Motor neuron (in vitro differentiated cells): Measurements from ENCODE around the gene MYLK. TPM values are rescaled to one million over a fixed set of nuclear protein-coding genes. Genes with fewer than 3 reads are reported as not detected.

ENCODE experiments used
- ATAC-seq, 8 experiments: fragments of 200-7000 bp; cut with Tn5 transposase; replicated peaks in 6 of 8; 2 replicates each; pipeline ENCODE4 v1.8.0; 2021; ENCODE audit warnings: mild to moderate bottlenecking in 8 of 8, moderate library complexity in 8 of 8
- H3K27ac ChIP-seq, 2 donors: fragments of 250-450 bp; sonication (Bioruptor Pico); 2 replicates each; pipeline ENCODE4 v1.9.0; 2021; ENCODE audit warnings: antibody characterized with exemption in 2 of 2, mild to moderate bottlenecking in 2 of 2, moderate library complexity in 1 of 2
- H3K4me1 ChIP-seq, 2 donors: fragments of 250-450 bp; sonication (Bioruptor Pico); replicated peaks in 1 of 2; 2 replicates each; pipeline ENCODE4 v1.6.1; 2021; ENCODE audit warnings: antibody characterized with exemption in 2 of 2, mild to moderate bottlenecking in 2 of 2, moderate library complexity in 1 of 2
- H3K4me3 ChIP-seq, 5 donors: fragments of 250-450 bp; sonication (Bioruptor Pico); 2 replicates each; pipeline ENCODE4 v1.9.0; 2021; ENCODE audit warnings: antibody characterized with exemption in 5 of 5, mild to moderate bottlenecking in 5 of 5, moderate library complexity in 4 of 5
- WGBS, 10 experiments: fragments of 450-650 bp; shearing (Covaris generic); methylation state at CpG; one replicate each; pipeline ENCODE4 v1.0.0; 2022; 5-methylcytosine and 5-hydroxymethylcytosine counted together
- in situ Hi-C, 9 experiments: fragments of 400-800 bp; cut with MboI; loops; one replicate each; pipeline ENCODE4 v1.15.0; 2021; ENCODE audit warnings: low sequenced_read_pairs in 9 of 9, low pct_unique_long_range_greater_than_20kb in 2 of 9; ENCODE audit not compliant: unreplicated experiment in 9 of 9
- total RNA-seq, 8 experiments: library from RNA; unstranded; fragments of 300-600 nt; gene quantifications; 2 replicates each; pipeline versions ENCODE4 v1.2.3 to v1.2.4, GENCODE V29; 2022

MYLK gene, protein sequence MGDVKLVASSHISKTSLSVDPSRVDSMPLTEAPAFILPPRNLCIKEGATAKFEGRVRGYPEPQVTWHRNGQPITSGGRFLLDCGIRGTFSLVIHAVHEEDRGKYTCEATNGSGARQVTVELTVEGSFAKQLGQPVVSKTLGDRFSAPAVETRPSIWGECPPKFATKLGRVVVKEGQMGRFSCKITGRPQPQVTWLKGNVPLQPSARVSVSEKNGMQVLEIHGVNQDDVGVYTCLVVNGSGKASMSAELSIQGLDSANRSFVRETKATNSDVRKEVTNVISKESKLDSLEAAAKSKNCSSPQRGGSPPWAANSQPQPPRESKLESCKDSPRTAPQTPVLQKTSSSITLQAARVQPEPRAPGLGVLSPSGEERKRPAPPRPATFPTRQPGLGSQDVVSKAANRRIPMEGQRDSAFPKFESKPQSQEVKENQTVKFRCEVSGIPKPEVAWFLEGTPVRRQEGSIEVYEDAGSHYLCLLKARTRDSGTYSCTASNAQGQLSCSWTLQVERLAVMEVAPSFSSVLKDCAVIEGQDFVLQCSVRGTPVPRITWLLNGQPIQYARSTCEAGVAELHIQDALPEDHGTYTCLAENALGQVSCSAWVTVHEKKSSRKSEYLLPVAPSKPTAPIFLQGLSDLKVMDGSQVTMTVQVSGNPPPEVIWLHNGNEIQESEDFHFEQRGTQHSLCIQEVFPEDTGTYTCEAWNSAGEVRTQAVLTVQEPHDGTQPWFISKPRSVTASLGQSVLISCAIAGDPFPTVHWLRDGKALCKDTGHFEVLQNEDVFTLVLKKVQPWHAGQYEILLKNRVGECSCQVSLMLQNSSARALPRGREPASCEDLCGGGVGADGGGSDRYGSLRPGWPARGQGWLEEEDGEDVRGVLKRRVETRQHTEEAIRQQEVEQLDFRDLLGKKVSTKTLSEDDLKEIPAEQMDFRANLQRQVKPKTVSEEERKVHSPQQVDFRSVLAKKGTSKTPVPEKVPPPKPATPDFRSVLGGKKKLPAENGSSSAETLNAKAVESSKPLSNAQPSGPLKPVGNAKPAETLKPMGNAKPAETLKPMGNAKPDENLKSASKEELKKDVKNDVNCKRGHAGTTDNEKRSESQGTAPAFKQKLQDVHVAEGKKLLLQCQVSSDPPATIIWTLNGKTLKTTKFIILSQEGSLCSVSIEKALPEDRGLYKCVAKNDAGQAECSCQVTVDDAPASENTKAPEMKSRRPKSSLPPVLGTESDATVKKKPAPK (N-terminal part only)
- total RNA-seq = 10 to 100 TPM in 2 of 8 experiments, 1 to 10 TPM in 6; 1.8 to 18.7 (median 6.1) TPM

DNA sequence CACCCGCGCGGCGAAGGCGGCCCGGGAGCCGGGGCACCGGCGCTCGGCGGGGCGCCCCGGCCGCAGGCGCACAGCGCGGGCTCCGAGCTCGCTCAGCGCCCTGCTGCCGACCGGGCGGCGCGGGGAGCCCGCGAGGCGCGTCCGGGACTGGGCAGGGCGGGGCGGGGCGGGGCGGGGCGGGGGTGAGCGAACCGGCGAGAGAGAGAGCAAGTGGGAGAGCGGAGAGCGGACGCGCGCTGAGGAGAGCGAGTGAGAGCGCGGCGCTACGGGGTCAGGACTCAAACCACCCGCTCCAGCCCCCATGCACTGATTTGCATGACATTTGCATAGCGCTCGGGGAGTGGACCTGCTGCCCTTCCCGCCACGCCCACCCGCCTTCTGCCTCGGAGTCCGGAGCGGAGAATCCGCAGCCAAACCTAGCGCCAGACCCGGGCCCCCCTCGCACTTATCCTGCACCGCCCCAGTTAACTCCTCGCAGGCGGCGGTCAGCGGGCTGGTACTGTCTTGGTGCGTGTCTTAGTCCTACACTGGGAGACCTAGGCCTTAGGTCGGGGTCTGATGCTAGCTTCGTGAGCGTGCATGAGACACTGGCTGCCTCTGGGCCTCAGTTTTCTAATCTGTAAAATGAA lies at the start of gene MYLK:
Gene MYLK, minus strand, starts transcription at position 130 of the 629 bp plus-strand sequence. CDS start 90,491 bp downstream, outside the sequence.
- ATAC-seq = peak; percentile 93 to 98 (median 96)
- Histone ChIP-seq H3K27ac (no peak within 1 kb of the TSS), H3K4me3 (peak within 1 kb of the TSS; percentile 34 to 44 (median 42)), H3K4me1 (no peaks in the 10 kb centered on the region)
- in situ Hi-C loops = no loop called here
- 0 to 40% (median 10%) methylated on average over 1 to 5 of the region's 70 CpGs; no CpG with 5 or more reads in 4 of the 10 experiments for WGBS, 10 experiments

DNA sequence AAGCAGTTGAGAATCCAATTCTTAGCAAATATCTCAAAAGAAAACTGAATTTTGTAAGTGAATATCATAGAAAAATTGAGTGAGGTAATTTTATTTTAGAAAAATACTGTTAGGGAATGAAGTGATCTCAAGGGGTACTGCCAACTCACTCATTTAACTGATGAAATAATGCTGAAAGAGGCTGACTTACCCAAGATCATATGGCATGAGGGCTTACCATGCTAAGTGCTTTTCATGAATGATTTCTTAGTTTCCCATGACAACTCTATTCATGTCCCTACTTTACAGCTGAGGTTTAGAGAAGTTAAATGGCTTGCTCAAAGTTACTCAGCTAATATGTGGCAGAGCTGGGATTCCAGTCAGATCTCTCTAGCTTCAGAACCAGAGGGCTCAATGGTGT lies 46.3 kb upstream of the MYLK start:
- no peak overlapping the region for H3K27ac ChIP-seq
- H3K4me1 ChIP-seq = no peaks in the 10 kb centered on the region
- in situ Hi-C loops = no loop called here
- peak in 2 of 8 experiments; percentile 24 to 54 for ATAC-seq
- no peak overlapping the region for H3K4me3 ChIP-seq

DNA sequence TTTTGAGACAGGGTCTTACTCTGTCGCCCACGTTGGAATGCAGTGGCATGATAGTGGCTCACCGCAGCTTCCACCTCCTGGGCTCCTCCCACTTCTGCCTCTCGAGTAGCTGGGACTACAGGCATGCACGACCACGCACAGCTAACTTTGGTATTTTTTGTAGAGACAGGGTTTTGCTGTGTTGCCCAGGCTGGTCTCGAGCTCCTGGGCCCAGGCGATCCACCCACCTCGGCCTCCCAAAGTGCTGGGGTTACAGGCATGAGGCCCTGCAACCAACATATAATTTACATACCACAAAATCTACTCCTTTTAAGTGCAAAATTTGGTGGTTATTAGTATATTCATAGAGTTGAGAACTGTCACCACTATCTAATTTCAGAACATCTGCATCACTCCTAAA lies 45.2 kb upstream of the MYLK start:
- Histone ChIP-seq H3K4me3 (no peak overlapping the region), H3K27ac (no peak overlapping the region), H3K4me1 (no peaks in the 10 kb centered on the region)
- in situ Hi-C loops = no loop called here
- WGBS, 10 experiments = 80 to 100% (median 90%) methylated on average over 2 to 9 of the region's 9 CpGs
- no peak for ATAC-seq

DNA sequence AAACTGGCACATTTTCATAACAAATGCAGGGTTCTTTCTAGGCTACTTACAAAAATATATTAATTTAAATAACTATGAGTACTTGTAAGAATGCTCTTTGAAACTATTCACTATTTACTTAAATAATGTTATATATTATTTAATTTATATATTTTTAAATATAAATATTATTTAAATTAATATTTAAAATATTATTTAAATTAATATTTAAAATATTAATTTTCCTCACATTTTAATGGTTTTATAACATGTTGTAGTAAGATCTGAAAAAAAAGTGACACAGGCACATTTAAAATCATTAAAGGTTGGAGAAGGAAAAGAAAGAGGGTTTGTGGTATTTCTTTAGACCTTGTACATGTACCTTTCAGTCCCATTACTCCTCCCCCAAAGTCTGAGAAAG lies 42.3 kb upstream of the MYLK start:
- H3K4me3 ChIP-seq = no peak overlapping the region
- in situ Hi-C loops = no loop called here
- no peak overlapping the region for H3K27ac ChIP-seq
- ATAC-seq = no peak
- H3K4me1 ChIP-seq = no peaks in the 10 kb centered on the region

DNA sequence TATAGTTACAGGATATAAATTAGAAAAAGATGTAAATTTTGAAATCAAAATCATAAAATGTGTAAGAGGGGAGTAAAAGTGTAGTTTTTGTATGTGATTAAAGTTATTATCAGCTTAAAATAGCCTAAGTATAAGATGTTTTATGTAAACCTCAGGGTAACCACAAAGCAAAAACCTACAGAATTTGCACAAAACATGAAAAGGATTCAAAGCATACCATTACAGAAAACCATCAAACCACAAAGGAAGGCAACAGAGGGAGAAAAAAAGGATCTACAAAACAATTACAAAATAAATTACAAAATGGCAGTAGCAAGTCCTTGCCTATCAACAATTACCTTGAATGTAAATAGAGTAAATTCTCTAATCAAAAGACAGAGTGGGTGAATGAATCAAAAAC lies 36.7 kb upstream of the MYLK start:
- no peak for ATAC-seq
- no peak overlapping the region for H3K4me3 ChIP-seq
- in situ Hi-C loops = no loop called here
- no peaks in the 10 kb centered on the region for H3K4me1 ChIP-seq
- H3K27ac ChIP-seq = no peak overlapping the region

DNA sequence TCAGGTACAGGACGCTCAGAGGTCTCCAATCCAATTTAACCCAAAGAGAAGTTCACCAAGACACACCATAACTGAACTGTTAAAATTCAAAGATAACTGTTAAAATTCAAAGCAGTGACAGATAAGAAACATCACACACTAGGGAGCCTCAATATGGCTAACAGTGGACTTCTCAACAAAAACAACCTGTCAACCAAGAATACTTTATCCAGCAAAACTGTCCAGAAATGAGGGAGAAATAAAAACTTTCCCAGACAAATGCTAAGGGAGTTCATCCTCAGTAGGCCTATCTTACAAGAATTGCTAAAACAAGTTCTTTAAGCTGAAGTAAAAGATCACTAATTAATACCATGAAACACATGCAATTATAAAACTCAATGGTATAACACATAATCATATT lies 36.3 kb upstream of the MYLK start:
- H3K4me3 ChIP-seq = no peak overlapping the region
- in situ Hi-C loops = no loop called here
- no peak overlapping the region for H3K27ac ChIP-seq
- no peak for ATAC-seq
- H3K4me1 ChIP-seq = no peaks in the 10 kb centered on the region
- WGBS, 10 experiments = 75 to 100% (median 100%) methylated on average over 1 of the region's 1 CpG; no CpG with 5 or more reads in 2 of the 10 experiments

DNA sequence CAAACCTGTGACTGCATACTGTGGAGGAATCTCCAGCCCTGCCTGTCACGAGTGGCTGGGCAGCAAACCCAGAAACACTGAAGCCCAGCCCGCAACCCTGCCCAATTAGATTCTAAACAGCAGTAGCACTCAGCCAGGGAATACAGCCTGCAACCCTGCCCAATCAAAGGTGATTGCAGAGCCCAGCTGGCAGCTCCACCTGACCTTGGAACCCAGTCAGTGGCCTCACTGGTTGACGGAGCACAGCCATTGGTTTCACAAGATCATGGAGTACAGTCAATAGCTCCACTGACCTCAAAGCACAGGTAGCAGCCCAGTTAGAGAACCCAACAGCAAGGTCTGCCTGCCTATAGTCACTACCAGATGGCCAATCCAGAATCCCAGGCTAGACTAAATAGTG lies 35.2 kb upstream of the MYLK start:
- ATAC-seq = no peak
- H3K27ac ChIP-seq = no peak overlapping the region
- no peaks in the 10 kb centered on the region for H3K4me1 ChIP-seq
- WGBS, 10 experiments = 83 to 100% (median 92%) methylated on average over 1 to 3 of the region's 3 CpGs; no CpG with 5 or more reads in 3 of the 10 experiments
- in situ Hi-C loops = no loop called here
- no peak overlapping the region for H3K4me3 ChIP-seq

DNA sequence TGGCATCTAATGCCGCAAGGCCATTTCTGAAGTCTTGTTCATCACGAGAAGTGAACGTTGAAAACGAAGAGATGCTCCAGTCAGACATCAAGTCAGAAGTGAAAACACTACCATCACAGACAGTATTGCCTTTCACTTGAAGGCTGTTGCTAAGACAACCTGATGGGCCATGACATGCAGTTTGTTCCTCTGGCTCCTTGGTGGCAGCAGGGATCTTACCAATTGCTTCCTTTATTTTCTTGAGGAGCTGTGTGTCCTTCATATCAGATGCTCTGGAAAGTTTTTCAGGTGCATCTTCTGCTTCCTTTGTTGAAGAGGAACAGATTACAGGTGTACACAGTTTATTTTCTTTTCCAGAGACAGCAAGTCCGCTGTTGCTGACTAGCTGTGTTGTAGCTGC lies 30.7 kb upstream of the MYLK start:
- in situ Hi-C loops = no loop called here
- Histone ChIP-seq H3K27ac (no peak overlapping the region), H3K4me3 (no peak overlapping the region), H3K4me1 (no peaks in the 10 kb centered on the region)
- WGBS, 10 experiments = 0 to 100% (median 96%) methylated on average over 1 to 5 of the region's 5 CpGs
- ATAC-seq = no peak

DNA sequence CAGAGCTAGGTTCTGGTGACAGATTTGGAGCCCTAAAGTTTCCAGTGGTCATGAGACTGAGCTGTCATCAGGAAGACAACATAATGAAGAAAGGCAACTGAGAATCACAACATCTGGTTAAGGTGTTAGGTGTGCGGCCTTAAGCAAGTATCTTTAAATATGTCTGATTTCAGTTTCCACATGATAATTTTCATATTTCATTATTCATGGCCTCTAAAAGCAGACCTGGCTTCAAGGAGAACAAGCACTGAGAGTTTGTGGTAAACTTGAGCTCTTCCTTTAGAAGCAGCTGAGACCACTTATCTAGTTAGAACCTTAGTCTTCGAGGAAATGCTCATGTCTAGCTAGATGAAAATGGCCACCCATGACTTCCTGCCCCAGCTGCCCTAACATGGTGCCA lies 25.7 kb upstream of the MYLK start:
- 83 to 100% (median 100%) methylated on average over 1 to 2 of the region's 2 CpGs; no CpG with 5 or more reads in 3 of the 10 experiments for WGBS, 10 experiments
- in situ Hi-C loops = no loop called here
- no peaks in the 10 kb centered on the region for H3K4me1 ChIP-seq
- H3K27ac ChIP-seq = no peak overlapping the region
- no peak overlapping the region for H3K4me3 ChIP-seq
- ATAC-seq = no peak

DNA sequence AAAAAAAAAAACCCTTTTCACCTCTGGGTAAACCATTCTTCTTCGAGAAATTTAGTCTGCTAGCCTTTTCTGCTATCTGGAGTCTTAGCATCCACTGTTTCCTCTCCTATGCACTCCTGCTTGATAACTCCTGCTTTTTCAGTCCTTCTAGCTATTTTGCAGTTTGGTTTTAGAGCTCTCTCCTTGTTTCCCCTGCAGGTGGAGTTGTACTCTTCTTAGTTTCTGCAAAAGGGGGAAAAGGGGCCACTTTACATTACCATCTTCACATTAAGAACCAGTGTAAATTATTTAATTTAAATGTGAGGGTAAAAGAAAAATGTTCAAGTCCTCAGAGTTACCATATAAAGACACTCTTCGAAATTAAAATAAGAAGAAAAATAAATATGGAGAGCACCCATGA lies 23.6 kb upstream of the MYLK start:
- in situ Hi-C loops = no loop called here
- no peaks in the 10 kb centered on the region for H3K4me1 ChIP-seq
- H3K4me3 ChIP-seq = no peak overlapping the region
- H3K27ac ChIP-seq = no peak overlapping the region
- 20 to 94% (median 74%) methylated on average over 1 to 2 of the region's 2 CpGs for WGBS, 10 experiments
- no peak for ATAC-seq

DNA sequence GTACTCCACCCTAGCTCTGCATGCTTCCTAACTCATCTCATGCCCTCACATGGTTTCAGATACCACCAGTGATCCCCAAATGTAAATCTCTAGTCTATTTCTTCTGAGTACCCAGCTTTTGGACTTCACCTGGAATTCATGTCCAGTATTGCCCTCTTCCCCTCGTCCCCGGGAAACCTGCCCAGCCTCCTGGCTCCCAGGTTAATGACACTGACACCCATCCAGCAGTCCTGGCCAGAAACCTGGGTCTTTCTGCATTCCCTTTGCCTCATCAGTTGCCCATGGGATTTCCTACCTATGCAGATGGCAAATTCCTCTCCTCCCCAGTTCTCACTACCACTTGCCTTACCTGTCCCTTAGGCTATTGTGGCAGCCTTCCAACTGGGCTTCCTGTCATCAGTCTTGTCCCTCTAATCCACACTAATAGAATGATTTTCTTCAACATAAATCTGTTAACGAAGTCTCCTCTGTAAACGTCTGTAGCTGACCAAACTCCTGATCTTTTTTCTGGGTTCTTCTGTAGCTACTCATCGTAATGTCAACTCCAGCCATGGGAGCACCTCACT lies 15.3 kb upstream of the MYLK start:
- 60 to 100% (median 80%) methylated on average over 1 to 5 of the region's 5 CpGs; no CpG with 5 or more reads in 3 of the 10 experiments for WGBS, 10 experiments

DNA sequence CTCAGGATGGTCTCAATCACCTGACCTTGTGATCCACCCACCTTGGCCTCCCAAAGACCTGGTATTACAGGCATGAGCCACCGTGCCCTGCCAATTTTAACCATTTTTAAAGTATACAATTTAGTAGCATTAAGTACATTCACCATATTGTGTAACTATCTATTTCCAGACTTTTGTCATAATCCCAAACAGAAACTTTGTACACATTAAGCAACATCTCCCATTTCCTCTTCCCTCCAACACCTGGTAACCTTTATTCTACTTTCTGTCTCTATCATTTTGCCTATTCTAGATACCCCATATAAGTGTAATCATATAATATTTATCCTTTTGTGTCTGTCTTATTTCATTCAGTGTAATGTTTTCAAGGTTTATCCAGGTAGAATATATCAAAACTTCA lies 8.9 kb upstream of the MYLK start:
- Histone ChIP-seq H3K4me1 (no peaks in the 10 kb centered on the region), H3K4me3 (no peak overlapping the region), H3K27ac (no peak overlapping the region)
- WGBS, 10 experiments = 60 to 100% (median 89%) methylated on average over 1 of the region's 1 CpG; no CpG with 5 or more reads in 2 of the 10 experiments
- no peak for ATAC-seq
- in situ Hi-C loops = no loop called here

More for the DNA sequence above, 15.3 kb upstream of the MYLK start:
- H3K27ac ChIP-seq = no peak overlapping the region
- in situ Hi-C loops = no loop called here
- no peaks in the 10 kb centered on the region for H3K4me1 ChIP-seq
- ATAC-seq = no peak
- H3K4me3 ChIP-seq = no peak overlapping the region
